GDM1 (cell line): ENCODE measurements around the gene LHFPL3.

Source experiments
- DNase-seq: peaks from one replicate; lab custom pipeline; 2025; lab: John Stamatoyannopoulos, UW

The LHFPL3 gene

GRCh38 chr7:104371216-104371979 is 43.0 kb downstream of the LHFPL3 start:
- no peak for DNase-seq

DNA sequence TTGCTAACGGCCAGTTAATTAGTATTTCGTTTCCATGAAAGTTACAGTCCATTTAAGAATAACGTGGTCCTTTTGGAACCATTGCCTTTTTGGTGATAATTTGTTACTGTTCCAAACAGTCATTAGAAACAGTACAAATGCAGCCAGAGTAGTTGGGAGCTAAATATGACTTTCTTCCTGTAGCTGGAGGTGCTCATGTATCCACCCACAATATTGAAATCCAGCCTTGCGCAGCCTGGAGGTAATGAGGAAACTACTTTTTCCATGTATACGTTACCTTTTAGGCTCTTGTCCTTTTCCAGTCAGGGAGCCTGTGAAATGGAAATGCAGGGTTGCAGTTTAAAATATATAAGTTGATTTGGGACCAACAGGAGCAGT is 43.6 kb downstream of the LHFPL3 start:
- DNase-seq = no peak

DNA sequence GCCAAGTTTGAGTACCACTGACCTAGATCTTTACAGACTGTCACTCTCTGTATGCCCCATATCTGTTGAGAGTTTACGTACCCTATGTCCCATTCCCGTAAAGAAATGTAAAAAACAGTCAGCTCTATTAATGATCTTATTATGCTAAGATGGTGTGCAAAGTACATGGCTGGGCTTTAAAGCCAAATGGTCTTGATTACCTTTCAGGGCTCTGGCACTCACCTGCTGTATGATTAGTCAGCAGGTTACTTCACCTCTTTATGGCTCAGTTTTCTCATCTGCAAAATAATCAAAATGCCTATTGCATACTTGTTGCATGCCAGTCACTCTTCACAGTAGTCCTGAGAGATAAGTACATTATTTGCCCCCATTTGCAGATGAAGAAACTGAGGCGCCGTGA is 54.2 kb downstream of the LHFPL3 start:
- no peak for DNase-seq

DNA sequence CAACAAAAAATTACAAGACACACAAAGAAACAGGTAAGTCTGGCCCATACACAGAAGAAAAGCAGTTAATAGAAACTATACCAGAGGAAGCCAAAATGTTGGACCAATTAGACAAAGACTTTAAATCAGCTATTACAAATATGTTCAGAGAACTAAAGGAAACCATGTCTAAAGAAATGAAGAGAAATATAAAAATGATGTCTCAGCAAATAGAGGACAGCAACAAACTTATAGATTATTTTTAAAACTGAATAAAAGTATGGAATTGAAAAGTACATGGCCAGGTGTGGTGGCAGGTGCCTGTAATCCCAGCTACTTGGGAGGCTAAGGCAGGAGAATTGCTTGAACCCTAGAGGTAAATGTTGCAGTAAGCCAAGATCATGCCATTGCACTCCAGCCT is 58.5 kb downstream of the LHFPL3 start:
- DNase-seq = no peak

GRCh38 chr7:104388222-104388621 is 59.8 kb downstream of the LHFPL3 start:
- no peak for DNase-seq

GRCh38 chr7:104395162-104395561 is 66.8 kb downstream of the LHFPL3 start:
- DNase-seq = no peak

DNA sequence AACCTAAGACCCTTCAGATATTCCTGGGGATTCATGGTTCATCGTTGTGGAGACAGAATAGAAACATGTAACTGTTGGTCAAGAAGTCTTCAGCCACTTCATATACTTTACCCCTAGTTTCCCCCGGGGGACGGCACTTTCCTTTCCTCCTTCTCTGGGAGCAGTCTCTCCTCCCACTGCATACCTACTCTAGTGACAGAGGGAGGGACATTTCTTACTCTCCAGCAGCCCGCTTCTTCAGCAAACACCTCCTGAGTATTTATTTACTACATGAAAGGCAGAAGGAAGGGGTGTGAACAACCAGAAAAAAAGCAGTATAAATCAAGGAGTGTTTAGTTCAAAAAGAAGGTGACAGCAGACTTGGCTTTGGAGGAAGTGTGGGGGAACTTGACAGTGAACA is 69.0 kb downstream of the LHFPL3 start:
- DNase-seq = no peak

- DNase-seq = no peak
These were observed 80.0 kb downstream of the LHFPL3 start for GRCh38 chr7:104408371-104408770.

GRCh38 chr7:104410742-104411141 is 82.3 kb downstream of the LHFPL3 start:
- DNase-seq = no peak

DNA sequence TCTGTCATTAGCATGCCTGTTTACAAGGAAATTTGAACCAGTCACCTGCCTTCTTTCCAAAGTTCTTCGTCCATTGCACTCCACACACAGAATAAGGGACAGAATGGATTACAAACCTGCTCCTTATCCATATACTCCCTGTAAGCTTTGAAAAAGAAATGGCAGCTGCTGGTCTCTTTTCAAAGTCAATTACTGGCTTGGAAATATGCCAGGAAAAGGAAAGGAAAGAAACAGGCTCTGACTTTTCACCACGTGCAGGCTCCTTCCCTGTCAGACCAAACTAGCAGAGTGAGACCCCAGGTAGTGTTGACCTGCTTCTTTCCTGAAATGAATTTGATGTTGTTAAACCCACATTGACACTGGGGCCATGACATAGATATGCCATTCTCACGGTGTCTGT is 84.5 kb downstream of the LHFPL3 start:
- DNase-seq = no peak

- DNase-seq = no peak
These were observed 85.8 kb downstream of the LHFPL3 start for GRCh38 chr7:104414216-104414615.

DNA sequence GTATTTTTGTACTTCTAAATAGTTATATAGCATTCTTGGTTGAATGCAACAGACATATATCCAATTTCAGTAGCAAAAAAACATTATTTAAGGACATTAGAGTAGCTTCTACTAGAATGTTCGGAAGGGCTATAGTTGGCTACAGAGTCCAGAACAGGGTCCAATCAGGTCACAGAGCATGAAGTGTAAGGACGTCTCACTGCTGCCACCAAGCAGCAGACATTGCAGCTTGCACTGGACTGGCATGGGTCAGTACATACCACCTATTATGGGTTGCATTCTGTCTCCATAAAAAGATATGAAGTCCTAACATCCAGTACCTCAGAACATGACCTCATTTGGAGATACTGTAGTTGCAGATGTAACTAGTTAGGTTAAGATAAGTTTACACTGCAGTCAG is 87.3 kb downstream of the LHFPL3 start:
- no peak for DNase-seq

DNA sequence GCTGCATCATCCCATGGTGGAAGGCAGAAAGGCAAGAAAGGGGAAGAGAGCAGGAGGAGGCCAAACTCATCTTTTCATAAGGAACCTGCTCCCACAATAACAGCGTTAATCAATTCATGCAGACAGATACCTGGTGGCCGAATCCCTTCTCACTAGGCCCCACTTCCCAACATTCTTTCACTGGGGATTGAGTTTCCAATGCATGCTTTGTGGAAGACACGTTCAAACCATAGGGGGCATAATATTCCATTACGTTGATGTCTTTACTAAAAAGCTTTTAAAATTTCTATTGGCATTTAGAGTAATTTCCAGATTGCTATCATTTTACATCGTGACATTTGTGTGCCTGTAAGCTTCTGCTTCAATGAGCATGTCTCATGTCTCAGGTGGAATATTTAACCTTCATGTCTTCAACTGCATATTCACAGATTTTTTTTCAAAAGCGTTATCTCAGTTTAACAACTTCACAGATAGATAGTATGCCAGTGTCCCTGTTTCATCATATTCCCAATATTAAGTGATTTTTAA is 88.5 kb downstream of the LHFPL3 start:
- no peak for DNase-seq

DNA sequence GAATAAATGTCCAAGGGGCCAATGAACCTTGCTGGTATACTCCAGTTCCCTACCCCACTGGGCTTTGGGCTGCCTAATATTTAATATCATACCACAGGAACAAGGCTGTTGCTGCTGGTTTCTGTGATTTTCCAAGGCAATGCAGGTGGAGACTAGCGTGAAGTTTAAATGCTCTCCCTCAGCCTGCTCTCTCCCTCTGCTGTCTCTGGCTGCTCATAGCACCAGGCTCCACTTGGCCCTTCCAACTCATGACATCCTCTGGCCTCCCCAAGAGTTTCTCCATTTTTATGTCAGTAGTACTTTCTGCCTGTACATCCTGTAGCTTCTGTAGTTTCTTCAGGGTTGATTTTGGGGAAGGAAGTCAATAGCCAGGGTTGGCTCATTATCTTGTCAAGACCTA is 103.5 kb downstream of the LHFPL3 start:
- no peak for DNase-seq

GRCh38 chr7:104434129-104434528 is 105.7 kb downstream of the LHFPL3 start:
- no peak for DNase-seq

DNA sequence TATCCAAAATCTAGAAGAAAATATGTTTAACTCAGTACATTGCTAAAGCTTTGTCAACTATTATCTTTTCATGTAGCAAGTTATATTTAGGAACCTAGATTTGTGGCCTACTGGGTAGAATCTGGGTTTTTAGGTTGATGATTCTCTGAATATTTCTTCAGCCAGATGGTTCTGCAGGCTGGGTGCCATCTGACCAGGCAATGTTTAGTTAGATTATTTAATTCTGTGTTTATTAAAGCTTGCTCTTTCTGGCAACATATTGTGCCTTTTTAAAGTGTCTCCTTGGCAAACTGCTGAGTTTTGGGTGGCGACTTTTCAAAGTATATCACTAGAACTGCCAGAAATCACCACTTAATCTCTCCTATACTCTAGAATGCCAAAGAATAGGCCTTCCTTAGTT is 114.1 kb downstream of the LHFPL3 start:
- no peak for DNase-seq

- DNase-seq = no peak
These were observed 115.6 kb downstream of the LHFPL3 start for GRCh38 chr7:104444017-104444416.

DNA sequence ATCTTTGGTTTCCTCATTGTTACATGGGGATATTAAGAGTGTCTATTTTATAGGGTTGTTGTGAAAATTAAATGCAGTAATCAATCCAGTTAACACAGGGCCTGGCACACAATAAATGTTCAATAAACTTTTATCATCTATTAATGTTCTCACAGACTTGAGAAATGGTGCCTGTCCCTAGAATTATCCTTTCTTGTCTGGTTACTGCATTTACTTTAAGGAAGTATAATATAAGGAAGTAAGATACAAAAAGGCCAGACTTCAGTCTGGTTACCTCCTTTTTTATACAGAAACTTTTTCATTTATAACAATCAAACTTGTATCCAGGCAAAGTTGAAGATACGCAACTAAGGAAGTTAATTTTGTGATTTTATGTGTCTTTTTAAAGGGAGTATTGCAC is 117.0 kb downstream of the LHFPL3 start:
- no peak for DNase-seq

DNA sequence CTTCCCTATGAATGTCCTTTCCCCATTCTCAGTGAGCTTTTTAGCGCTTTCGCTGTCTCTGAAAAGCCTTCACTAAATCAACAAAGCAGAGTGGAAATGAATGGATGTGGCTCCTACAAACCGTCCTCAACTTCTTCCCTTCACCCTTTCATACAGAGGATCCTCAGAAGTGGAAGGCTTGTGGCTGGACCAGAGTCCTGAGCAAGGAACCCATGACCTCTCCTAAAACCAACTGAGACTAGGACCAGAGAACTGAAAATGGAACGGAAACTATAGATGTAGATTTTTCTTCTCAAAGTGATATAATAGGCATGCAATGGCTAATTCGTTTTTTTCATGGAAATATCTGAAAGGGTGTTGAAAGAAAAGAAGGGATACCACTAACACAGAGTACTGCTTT is 122.5 kb downstream of the LHFPL3 start:
- DNase-seq = no peak

- DNase-seq = no peak
These were observed 124.8 kb downstream of the LHFPL3 start for GRCh38 chr7:104453190-104453589.

DNA sequence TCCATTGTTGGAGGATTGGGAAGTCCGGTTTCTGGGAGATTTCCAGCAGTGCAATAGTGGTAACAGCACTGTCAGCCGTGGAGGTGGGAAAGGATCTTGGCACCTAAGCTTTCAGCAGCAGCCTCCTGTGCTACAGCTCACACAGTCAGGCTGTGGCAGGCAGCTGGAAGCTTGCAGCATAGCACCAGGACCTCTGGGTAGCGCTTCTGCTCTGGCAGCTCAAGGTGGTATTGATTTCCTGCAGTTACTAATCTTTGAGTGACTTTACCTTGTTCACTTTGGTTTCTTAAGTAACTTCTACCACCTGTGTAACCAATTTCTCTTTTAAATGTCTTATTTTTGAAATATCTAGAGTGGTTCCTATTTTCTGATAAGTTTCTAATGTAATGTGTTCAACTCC is 130.5 kb downstream of the LHFPL3 start:
- no peak for DNase-seq

- no peak for DNase-seq
These were observed 140.9 kb downstream of the LHFPL3 start for GRCh38 chr7:104469166-104469820.

- DNase-seq = no peak
These were observed 152.1 kb downstream of the LHFPL3 start for GRCh38 chr7:104480529-104480928.
